ENCODE data around the gene AOPEP.

The AOPEP gene

DNA sequence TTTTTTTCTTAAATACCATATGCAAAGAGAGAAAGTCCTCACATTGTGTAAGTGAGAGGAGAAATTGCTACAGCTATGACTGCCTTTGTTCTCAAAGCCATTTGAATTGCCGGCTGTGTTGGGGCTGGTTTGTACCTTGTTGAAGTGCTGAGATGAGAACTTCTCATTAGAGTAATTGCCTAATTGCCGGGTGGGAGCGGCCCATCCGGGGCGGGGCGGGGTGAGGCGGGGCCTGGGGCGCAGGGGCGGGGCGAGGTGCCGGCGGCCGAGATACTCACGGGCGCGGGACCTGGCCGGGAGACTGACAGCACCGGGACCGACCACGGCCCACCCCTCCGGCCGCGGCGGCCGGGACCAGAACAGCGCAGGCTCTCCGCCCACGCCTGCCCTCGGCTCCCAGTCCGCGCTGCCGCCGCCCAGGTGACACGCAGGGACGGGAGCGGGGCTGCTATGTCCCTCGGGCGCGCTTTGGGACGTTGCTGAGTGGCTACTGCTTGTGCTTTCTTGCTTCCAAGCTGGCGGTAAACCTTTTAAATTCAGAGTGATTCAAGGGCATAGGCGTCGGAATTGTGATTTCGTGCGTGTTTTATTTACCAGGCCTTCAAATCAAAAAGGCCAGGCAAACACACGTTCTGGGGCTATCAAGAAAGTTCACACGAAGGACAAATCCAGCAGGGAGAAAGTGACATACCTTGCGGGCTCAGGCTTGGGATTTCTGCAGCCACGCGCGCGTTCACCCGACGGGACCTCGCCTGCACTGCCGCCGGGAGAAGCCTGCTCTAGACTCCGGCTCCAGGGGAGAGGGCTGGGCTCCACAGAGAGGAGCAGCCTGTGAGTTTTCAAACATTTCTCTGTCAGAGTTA lies 322.0 kb downstream of the AOPEP start:
- DNase-seq = no peak

DNA sequence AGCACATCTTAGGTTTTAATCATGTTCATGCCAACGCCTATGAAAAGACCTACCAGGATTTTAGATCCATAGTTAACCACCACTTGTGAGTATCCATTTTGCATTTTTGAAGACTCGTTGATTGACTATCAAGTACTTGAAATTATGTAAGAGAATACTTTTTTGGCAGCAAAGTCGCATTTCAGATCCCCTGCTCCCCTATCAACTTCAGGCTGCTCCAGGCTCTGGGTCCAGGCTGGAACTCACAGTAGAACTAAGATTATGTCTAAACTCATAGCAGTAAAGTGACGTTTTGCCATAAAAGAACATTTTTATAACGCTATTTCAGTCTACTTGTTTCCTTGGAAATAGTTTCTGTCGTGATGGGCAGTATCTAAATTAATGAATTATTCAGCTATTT lies 323.3 kb downstream of the AOPEP start:
- no peak for DNase-seq

DNA sequence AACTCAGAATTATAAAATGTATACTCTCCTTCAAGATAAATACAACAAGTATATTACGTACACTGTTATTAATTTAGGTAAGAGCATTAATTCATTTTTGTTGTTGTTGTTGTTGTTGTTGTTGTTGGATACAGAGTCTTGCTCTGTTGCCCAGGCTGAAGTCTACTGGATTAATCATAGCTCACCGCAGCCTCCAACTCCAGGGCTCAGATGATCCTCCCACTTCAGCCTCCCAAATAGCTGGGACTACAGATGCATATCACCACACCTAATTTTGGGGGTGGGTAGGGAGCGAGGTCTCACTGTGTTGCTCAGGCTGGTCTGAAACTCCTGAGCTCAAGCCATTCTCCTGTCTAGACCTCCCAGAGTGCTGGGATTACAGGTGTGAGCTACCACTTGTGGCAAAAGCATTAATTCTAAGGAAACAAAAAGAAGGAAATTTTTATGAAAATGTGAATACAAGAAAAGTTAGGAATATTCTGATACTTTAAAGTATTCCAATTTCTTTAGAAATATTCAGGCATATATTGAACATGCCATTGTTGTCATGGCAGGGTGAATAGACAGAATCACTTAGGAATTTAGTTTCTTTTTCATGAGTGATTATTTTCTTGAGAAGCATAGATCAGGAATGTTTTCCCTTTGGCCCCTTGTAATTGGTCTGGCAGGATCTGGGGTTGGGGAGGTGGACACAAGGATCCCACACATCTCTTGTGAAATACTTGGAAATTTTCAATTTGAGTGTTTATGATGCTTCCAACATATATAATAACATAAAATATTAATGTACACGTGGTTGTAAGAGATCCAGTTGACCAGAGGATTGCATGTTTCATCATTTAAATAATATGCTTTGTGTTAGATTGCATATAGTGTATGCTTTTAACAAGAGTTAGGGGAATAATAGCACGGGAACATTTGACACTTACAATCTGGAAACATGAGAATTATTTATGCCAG lies 327.4 kb downstream of the AOPEP start:
- DNase-seq = no peak

DNA sequence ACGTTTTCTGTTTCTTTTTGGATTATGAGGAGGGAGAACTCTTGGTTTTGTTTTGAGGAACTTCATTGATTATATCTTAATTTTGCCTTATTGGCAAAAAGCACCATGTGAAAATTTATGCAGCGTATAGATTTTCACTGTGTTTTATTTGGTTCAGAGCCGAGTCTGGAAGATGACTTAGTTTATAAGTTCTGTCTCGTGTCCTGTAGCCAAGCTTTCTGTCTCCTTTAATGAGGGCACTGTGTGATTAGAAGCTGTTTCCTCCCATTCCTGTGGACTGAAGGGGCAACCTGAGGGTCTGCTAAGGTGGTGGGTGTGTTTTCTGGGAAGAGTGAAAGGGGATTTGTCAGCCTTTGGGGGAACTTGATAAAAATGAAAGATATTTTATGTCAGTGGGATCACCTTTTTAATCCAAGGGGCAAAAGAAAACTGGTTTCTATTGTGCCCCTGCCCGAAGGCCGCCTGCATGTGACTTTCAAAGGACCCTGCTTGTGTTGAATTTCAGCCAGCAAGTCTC lies 328.9 kb downstream of the AOPEP start:
- DNase-seq = no peak

DNA sequence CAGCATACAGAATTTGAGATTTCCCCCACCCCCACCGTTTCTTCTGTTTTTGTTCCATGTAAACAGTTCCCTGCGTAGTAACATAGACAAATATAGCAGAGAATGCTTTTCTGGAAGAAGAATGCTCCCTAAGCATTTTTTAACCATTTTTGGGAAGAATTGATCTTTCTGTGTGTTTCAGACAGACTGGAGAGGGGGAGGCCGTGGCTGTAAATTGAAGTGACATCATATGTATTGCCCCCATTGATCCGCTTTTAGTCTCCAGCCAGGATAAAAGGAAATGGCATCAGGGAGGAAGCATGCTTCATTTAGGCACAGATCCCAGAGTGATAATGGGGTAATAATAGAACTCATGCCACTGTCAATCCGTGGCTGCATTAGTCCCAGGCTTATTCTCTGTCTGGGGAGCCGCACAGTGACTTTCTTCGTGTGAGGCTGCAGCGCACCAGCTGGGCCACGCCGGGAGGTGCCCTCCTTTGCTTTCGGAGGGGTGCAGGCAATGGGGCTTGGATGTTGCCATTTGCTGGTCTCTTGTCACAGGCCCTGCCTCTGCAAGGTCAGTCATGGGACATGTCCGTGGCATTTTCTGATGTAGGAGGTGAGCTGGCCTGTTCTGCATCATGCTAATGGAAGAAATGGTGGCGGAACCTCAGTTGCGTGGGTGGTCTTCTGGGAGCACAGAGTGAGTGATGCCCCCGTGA lies 329.5 kb downstream of the AOPEP start:
- no peak for DNase-seq

DNA sequence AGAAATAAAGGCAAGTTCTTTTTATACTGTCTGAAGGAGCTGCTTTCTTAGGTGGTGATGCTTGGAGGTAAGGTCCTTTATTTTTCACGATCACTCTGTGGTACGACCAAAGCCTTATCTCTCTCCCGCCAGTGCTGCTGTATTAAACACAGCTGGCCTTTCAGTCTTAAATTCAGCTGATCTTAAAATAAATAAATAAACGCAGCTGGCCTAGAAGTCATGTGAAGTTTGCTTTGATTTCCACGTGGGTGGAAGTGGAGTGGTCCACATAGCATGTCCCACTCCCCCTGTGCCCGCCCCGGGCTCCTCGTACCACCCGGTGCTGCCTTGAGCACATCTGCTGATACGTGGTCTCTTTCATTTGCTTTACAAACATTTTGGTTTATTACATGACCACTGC lies 330.6 kb downstream of the AOPEP start:
- DNase-seq = no peak

DNA sequence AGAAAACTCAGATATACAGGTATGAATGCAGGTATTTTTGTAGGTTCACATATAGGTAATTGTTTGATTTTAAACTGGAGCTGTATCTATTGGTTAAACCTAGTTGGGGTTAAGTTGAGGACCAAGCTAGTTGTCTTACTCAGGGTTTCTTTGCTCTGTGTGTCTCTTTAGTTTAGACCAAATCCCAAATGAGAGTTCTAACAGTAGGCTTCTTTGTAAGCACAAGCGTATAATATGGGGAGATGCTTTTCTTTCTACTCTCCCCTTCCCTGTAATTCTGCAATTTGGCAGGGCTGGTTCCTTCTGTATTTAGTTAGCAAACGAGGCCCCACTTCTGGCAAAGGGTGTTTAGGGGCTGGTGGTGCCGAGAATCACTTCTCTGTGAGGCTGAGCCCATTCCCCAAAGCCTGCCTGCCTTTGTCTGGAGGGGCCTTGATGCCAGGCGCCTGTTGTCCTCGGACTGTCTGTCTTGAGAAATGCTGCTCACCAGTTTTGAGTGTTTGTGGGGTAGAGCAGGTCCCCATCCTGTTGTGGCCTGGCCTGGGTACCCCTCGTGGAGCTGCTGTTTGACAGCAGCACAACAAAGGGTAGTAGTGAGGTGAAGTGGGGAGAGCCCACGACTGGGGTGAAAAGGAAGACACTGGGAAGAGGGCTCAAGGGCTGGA lies 331.8 kb downstream of the AOPEP start:
- no peak for DNase-seq

DNA sequence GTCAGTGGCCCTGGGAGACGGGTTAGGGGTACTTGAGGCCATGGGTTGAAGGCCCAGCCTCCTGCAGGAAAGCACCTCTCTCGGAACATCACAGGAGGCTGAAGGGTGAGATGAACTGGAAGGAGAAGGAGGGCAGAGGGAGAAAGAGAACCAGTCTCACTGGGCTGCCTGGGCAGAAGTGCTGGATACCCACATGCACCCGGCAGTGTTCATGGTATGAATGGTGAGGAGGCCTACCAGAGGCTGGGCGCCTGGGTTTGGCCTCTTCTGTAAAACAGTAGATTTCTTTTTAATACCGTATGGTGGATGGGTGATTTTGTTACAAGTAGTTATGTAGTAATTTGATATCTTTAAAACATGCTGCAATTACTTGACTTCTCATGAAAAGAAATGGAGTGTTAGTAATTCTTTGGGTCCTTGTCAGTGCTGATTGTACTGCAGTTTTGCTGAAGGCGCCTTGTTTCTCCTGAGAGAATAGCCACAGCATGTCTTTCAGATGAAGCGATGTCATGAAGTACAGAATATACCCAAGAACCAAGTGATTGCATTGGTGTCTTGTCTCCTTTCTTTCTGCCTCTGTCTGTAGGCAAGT lies 332.4 kb downstream of the AOPEP start:
- no peak for DNase-seq

DNA sequence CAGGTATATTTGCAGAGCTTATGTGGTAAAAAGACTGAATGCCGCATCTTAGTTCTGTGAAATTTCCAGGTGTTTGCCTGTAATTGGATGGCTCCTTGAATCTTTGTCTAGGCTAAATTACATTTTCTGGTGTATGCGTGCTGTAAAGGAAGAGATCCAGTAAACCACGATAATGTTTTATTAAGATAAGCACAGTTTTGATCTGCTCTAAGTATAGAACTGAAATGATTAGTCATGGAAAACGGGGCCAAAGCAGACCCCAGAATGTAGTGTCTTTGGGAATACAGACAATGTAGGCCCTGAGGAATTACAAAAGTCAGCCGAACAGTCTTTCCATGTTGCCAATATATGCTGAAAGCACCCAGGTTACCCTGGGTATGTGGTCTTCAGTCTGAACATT lies 333.7 kb downstream of the AOPEP start:
- no peak for DNase-seq

DNA sequence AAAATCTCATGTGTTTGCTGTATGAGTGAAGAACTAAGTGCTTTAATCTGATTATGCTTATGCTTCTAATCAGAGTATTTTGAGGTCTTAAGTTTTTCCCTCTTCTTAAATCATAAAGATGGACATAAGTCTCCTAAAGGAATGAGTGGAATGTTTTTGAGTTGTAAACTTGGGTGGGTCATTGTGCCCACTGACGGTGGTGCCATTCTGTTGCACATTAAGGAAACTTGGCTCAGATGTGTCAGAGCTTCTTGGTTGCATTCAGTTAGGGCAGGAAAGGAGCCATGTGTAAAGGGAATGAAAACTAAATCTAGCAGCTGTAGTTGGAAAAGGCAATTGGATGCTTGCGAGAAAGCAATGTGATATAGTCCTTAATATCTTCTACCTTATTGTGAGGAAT lies 334.4 kb downstream of the AOPEP start:
- DNase-seq = no peak

DNA sequence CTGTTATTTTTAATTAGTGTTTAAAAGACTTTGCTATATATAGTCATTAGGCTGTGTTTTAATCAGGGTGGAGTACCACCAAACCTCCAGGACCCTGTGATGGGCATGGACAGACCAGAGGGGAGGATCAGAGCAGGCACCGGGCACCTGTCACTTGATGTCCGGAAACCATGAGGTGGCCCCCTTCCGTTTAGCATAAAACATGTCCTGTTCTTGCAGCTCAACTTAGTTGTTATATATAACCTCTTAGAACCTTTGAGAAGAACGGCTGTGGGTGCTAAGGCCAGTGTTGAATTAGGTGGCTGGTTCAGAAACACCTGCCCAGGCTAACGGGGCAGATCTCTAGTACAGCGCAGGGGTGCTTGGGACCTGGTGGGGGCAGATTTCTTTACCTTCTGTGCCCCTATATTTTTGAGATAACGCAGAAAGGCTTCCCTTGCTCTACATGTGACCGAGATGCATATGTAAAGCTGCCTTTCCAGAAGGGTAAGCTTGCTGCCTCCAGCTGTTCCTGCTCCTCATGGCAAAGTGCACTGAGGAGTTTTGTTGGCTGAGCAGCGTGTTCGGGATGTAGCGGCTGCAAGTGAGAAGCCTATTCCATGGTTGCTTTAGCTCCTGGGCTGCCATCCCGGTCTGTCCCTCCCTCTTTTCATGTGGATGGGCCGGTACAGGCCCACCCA lies 335.6 kb downstream of the AOPEP start:
- no peak for DNase-seq

DNA sequence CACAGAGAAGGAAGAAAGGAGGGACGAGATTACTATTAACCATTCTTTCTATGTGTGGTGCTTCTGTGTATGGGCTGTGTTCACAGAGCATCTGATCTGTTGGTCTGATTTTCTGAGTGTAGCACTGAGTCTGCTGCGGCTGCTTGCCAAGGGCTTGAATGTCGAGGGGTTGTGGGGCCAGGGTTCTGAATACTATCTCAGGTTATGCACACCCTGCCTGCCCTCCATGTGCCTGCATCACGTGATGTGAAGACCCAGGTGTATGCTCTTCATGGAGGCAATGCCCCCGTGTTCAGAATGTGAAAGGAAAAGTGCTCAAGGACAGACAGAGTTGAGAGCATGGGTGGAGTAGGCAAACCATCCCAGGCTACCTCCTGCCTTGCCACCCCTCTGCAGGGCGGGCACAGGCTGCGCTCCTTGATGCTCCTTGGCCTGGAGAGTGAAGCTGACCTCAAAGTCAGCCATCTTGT lies 336.1 kb downstream of the AOPEP start:
- DNase-seq = no peak

DNA sequence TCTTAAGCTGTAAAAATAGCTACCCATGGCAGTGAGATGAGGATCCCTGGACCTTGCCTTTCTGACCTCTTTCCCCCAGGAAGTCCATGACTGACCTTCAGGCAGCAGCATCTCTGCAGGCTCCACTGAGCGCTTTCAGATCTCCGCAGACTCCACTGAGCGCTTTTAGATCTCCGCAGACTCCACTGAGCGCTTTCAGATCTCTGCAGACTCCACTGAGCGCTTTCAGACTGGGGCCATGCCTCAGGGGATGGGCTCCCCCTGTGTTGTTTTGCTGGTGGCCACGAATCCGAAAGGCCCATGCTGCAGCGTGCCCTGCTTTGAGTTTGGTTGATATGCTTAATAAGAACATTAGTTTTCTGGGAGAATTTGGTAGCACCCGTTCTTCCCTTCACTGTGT lies 336.8 kb downstream of the AOPEP start:
- DNase-seq = no peak

DNA sequence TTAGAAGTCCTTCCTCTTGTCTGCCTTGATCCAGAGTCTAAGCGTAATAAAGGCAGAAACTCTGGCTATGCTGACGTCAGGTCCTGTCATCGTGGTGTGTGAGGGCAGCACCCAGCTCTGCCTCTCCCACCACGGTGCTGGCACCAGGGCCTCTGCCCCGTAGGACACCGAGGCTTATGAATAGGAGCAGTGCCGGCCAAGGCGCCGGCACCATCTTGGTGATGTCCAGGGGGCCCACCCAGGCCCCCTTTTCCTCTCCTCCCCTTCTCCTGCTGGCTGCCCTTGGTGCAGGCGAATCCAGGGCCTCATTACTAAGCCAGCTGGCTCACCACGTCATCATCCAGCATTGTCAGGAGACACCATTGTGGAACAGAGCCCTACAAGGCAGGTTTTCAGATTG lies 338.7 kb downstream of the AOPEP start:
- DNase-seq = no peak

DNA sequence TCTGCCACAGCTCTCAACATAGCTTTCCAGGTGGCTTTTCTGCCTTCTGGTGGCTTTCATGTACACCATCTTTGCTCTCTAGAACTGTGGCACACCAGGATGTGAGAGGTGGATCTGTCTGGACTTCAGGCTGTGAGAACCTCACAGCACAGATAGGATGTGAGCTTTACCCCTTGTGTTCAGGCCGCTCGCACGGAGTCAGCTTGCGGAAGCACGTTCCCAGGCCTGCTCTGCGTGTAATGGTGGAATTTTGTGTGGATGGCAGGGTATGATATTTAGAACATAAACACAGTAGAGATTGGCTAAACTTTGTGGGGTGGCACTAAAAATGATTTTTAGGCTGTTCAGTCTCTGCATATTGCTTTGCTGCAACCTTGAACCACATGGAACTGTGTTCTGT lies 340.6 kb downstream of the AOPEP start:
- no peak for DNase-seq

DNA sequence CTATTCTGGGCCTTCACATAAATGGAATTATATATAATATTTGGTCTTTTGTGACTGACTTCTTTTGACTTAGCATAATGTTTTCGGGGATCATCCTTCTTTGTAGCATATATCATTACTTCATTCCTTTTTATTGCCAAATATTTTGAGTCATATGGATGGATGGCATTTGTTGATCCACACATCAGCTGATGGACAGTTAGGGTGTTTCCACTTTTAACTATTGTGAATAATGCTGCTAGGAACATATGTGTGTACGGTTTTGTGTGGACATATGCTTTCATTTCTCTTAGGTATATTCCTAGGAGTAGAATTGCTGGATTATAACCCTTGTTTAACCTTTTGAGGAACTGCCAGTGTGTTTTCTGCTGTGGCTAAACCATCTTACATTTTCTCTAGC lies 341.4 kb downstream of the AOPEP start:
- no peak for DNase-seq

DNA sequence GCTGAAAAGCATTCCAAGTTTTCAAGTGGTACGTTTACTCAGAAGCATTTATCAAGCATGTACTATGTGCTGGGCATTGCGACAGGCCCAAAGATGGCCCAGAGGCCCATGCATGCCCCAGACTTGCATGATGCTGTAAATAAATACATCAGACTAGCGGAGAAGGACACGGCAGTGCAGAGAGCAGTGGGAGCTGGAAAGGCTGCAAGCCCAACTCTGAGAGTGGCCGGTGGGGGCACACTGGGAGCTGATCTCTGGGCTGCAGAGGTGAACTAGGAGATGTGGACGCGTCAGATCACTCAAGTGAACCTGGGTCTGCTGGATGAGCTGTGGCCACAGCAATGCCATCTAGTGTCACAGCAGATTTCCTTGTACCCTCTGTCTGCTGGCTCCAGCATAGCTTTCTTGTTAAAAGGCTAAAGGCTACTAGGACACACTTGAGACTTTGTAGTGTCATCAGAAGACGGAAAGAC lies 344.1 kb downstream of the AOPEP start:
- DNase-seq = no peak

DNA sequence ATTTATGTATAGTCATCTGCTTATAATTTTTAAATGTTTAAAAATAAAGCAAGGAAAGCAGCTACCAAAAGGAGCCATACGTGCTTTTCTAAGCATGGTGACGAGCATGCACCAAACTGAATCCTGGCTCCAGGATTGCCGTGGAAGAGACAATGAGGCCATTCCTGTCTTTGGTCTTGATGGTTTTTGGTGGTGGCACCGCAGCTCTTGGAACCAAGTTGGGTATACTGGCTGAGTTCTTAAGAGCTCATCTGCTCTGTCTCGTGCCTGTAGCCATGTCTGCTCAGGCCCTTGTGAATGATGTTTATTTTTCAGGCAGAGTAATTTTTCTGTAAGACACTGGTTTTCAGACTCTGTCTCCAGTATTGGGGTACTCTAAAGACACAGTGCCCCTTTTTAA lies 345.0 kb downstream of the AOPEP start:
- DNase-seq = no peak

DNA sequence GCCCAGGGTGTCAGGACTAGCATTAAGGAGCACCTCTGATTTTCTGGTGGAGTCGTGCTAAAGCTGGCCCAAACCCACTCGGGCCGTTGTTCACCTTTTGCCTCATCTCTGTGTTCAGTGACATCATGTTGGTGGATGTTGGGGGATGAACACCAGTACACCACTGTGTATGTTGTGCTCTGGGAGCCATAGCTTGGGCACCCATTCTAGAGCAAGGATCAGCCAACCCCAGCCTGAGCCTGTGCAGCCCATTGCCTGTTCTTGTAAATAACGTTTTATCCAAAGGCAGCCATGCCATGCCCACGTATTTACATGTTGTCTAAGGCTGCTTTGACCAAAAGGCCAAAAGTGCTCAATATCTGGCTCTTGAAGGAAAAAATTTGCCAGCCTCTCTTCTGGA lies 345.4 kb downstream of the AOPEP start:
- no peak for DNase-seq

DNA sequence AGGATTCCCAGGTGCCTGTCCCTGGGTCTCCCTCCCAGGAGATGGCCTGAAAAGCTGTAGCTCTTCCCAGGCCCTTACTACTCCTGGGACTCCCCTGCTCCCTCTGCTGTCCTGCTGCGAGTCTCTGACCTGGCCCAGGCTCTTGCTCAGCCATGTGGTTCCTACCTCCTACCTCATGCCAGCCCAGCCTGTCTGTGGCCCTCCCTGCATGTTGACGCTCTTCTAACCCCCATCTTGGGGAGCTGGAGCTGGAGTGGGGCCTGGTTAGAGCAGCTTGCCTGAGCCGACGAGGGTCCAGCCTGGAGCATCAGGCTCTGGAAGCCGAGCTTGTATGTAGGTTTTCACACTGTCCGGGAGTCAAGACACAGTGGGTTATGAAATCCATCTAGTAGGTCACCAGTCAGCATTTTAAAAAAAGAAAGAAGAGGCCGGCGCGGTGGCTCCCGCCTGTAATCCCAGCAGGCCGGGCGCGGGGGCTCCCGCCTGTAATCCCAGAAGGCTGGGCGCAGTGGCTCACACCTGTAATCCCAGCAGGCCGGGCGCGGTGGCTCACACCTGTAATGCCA lies 346.6 kb downstream of the AOPEP start:
- no peak for DNase-seq

DNA sequence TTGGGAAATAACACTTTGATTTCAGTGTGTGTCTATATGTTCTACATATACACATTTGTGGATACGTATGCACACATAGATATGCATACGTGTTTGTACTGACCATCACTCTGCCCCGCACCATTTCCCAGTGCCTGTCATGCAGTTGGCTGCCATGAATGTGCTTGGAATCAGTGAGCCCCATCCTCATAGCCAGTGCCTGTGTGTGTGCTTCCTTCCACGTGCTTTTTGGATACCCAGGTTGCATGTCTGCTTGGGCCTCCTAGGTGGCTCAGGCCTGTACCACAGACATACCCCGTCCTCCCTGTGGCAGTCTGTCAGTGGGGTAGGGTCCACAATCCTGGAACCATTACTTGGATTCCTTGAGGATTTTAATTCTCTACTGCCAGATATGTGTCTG lies 347.4 kb downstream of the AOPEP start:
- DNase-seq = no peak

All from NCI-H1694 (cell line).